GM23248 (cell line): ENCODE measurements around the gene TMEM236.

ENCODE experiments used
- EZH2 ChIP-seq: fragments of 200-600 bp; sonication (generic); IDR thresholded peaks from 2 replicates; pipeline ENCODE4 v1.6.1; 2018; ENCODE audit warnings: antibody characterized with exemption, mild to moderate bottlenecking; ENCODE audit not compliant: insufficient read depth, poor library complexity, severe bottlenecking
- EZH2phosphoT487 ChIP-seq: fragments of 200-600 bp; sonication (generic); IDR thresholded peaks from 2 replicates; pipeline ENCODE4 v1.6.1; 2018; ENCODE audit warnings: antibody characterized with exemption, moderate library complexity, mild to moderate bottlenecking, low read depth; ENCODE audit not compliant: insufficient read depth

DNA sequence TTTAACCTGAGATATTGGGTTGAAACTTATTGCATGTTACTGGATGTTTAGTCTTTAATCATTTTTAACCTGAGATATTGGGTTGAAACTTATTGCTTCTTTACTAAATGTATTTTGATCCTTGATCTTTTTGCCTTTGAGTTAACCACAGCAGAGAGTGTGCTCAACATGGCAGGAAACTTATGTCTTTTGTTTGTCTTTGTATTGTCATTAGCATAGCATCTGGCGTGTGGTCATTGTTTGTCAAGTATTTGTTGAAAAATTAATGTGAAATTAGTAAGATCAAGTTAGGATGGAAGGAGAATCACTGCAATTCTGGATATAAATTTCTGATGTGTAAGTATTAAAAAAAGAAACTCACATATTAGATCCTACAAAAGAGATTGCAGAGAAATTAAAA lies 65.3 kb downstream of the TMEM236 start:
- TF ChIP-seq EZH2phosphoT487 (no peak), EZH2 (no peak)
